A549 (cell line): ENCODE data around the gene TNFRSF19.

ENCODE experiments used
- EP300 ChIP-seq, 2 experiments: fragments of >200 bp; sonication (Bioruptor Twin); formaldehyde crosslinking; IDR thresholded peaks; 2 replicates in 1 of 2; 3 replicates in 1 of 2; pipeline ENCODE4 v1.6.1; 2016 to 2017
- JUN ChIP-seq, 2 experiments: fragments of >200 bp; sonication (Bioruptor Twin); formaldehyde crosslinking; IDR thresholded peaks; 2 replicates in 1 of 2; 3 replicates in 1 of 2; pipeline ENCODE4 v1.6.1; 2016 to 2017
- MYC ChIP-seq: IDR thresholded peaks from 2 replicates; pipeline ENCODE4 v1.6.1; 2012; ENCODE audit warnings: mild to moderate bottlenecking, inconsistent platforms, low read length, improper control_type of control experiment, borderline replicate concordance
- POLR2A ChIP-seq: IDR thresholded peaks from 2 replicates; pipeline ENCODE4 v1.6.1; 2012; ENCODE audit warnings: mild to moderate bottlenecking, low read length
- POLR2AphosphoS2 ChIP-seq: conservative IDR thresholded peaks from 2 replicates; pipeline ENCODE4 v1.6.1; 2012; ENCODE audit warnings: low read length, improper control_type of control experiment, inconsistent platforms
- RAD21 ChIP-seq, 2 experiments: fragments of >200 bp in 1 of 2; sonication (Bioruptor Twin) in 1 of 2; formaldehyde crosslinking in 1 of 2; IDR thresholded peaks in 1 of 2; conservative IDR thresholded peaks in 1 of 2; 2 replicates in 1 of 2; 3 replicates in 1 of 2; pipeline ENCODE4 v1.6.1; 2012 to 2018; ENCODE audit warnings: inconsistent platforms in 1 of 2
- TF ChIP-seq, protein P1 (sequence below): fragments of >200 bp; sonication (Bioruptor Twin); formaldehyde crosslinking; IDR thresholded peaks from 3 replicates; pipeline ENCODE4 v1.5.1; 2016
- TF ChIP-seq, protein P2 (sequence below): fragments of >200 bp; sonication (Bioruptor Twin); formaldehyde crosslinking; IDR thresholded peaks from 3 replicates; pipeline ENCODE4 v1.6.1; 2016
- TF ChIP-seq, protein P3 (sequence below): fragments of 150-350 bp; IDR thresholded peaks from 2 replicates; pipeline ENCODE4 v1.6.1; 2014; ENCODE audit warnings: low read depth, mild to moderate bottlenecking, low read length
- TF ChIP-seq, protein P4 (sequence below): IDR thresholded peaks from 2 replicates; pipeline ENCODE4 v1.6.1; 2012; ENCODE audit warnings: low read depth, borderline replicate concordance

DNA sequence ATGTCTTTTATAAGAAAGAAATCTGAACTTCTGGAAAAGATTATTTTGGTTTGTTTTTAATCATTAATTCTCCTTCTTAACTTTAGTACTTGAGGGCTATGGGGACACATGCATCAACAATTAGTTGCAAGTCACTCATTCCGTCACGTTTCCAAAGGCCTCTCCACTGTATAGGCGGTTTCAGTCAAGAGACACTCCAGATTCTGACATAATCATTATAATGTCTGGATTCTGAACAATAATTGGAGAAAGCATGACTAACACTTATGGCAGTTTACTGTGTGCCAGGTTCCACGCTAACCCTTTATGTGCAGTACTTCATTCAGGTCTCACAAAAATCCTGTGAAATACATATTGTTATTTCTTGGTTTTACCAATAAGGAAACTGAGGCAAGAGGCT lies 71.9 kb downstream of the TNFRSF19 start:
- TF ChIP-seq RAD21 (conservative IDR thresholded peaks at IDR 0.05 in 1 of 2, IDR thresholded peaks at IDR 0.05 in 1 of 2): no peak
- no peak for TF ChIP-seq JUN (IDR thresholded peaks at IDR 0.05)
- TF ChIP-seq, protein P1, sequence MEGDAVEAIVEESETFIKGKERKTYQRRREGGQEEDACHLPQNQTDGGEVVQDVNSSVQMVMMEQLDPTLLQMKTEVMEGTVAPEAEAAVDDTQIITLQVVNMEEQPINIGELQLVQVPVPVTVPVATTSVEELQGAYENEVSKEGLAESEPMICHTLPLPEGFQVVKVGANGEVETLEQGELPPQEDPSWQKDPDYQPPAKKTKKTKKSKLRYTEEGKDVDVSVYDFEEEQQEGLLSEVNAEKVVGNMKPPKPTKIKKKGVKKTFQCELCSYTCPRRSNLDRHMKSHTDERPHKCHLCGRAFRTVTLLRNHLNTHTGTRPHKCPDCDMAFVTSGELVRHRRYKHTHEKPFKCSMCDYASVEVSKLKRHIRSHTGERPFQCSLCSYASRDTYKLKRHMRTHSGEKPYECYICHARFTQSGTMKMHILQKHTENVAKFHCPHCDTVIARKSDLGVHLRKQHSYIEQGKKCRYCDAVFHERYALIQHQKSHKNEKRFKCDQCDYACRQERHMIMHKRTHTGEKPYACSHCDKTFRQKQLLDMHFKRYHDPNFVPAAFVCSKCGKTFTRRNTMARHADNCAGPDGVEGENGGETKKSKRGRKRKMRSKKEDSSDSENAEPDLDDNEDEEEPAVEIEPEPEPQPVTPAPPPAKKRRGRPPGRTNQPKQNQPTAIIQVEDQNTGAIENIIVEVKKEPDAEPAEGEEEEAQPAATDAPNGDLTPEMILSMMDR: no peak
- no peak for TF ChIP-seq POLR2A
- no peak for TF ChIP-seq POLR2AphosphoS2
- TF ChIP-seq, protein P2, sequence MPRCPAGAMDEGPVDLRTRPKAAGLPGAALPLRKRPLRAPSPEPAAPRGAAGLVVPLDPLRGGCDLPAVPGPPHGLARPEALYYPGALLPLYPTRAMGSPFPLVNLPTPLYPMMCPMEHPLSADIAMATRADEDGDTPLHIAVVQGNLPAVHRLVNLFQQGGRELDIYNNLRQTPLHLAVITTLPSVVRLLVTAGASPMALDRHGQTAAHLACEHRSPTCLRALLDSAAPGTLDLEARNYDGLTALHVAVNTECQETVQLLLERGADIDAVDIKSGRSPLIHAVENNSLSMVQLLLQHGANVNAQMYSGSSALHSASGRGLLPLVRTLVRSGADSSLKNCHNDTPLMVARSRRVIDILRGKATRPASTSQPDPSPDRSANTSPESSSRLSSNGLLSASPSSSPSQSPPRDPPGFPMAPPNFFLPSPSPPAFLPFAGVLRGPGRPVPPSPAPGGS: no peak
- TF ChIP-seq, protein P3, sequence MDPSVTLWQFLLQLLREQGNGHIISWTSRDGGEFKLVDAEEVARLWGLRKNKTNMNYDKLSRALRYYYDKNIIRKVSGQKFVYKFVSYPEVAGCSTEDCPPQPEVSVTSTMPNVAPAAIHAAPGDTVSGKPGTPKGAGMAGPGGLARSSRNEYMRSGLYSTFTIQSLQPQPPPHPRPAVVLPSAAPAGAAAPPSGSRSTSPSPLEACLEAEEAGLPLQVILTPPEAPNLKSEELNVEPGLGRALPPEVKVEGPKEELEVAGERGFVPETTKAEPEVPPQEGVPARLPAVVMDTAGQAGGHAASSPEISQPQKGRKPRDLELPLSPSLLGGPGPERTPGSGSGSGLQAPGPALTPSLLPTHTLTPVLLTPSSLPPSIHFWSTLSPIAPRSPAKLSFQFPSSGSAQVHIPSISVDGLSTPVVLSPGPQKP: no peak
- TF ChIP-seq MYC: no peak
- TF ChIP-seq EP300 (IDR thresholded peaks at IDR 0.05): no peak
- TF ChIP-seq, protein P4, sequence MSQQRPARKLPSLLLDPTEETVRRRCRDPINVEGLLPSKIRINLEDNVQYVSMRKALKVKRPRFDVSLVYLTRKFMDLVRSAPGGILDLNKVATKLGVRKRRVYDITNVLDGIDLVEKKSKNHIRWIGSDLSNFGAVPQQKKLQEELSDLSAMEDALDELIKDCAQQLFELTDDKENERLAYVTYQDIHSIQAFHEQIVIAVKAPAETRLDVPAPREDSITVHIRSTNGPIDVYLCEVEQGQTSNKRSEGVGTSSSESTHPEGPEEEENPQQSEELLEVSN: no peak
